PFSK-1 (cell line): Measurements from ENCODE around the gene WASF1.

Experiments
- FOXP2 ChIP-seq: optimal IDR thresholded peaks from 2 replicates; pipeline ENCODE3; 2011; ENCODE audit warnings: borderline replicate concordance, control low read depth, inconsistent platforms; ENCODE audit not compliant: insufficient read depth; ENCODE audit errors: extremely low read length, extremely low read depth
- POLR2AphosphoS5 ChIP-seq: IDR thresholded peaks from 2 replicates; pipeline ENCODE4 v1.6.1; 2012; ENCODE audit warnings: low read depth, mild to moderate bottlenecking, control low read depth, low read length, moderate library complexity
- SIN3A ChIP-seq: IDR thresholded peaks from 2 replicates; pipeline ENCODE4 v1.6.1; 2012; ENCODE audit warnings: mild to moderate bottlenecking, low read length, moderate library complexity, borderline replicate concordance; ENCODE audit not compliant: insufficient read depth
- TAF1 ChIP-seq: IDR thresholded peaks from 2 replicates; pipeline ENCODE4 v1.6.1; 2012; ENCODE audit warnings: low read length, control low read depth, borderline replicate concordance; ENCODE audit not compliant: insufficient read depth
- TF ChIP-seq, protein P1 (sequence below), 2 experiments: IDR thresholded peaks; 2 replicates each; pipeline versions ENCODE4 v1.6.1 to v1.8.0; 2011 to 2012; ENCODE audit warnings: low read depth in 2 of 2, low read length in 2 of 2, control low read depth in 1 of 2, inconsistent platforms in 1 of 2, mild to moderate bottlenecking in 1 of 2, moderate library complexity in 1 of 2; ENCODE audit not compliant: insufficient read depth in 1 of 2

The WASF1 gene

DNA sequence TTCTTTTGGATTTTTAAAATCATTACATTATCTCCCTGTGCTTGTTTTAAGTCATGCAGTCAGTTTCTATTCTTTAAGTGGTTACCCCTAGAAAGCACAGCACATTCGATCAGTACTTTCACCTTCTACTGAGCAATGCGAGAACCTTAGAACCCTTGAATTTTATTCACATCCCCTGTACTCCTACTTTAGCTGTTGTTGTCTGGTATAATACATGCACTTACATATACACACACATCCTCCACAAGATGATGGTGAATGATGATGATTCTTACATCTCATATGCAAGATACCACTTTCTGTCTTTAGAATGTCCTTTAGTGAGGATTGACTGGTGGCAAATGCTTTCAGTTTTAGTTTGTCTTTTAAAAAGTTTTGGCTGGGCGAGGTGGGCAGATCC lies 6.4 kb upstream of the WASF1 start:
- TF ChIP-seq POLR2AphosphoS5 (no peak), TAF1 (no peak), SIN3A (no peak), FOXP2 (no peak)
- TF ChIP-seq, protein P1, sequence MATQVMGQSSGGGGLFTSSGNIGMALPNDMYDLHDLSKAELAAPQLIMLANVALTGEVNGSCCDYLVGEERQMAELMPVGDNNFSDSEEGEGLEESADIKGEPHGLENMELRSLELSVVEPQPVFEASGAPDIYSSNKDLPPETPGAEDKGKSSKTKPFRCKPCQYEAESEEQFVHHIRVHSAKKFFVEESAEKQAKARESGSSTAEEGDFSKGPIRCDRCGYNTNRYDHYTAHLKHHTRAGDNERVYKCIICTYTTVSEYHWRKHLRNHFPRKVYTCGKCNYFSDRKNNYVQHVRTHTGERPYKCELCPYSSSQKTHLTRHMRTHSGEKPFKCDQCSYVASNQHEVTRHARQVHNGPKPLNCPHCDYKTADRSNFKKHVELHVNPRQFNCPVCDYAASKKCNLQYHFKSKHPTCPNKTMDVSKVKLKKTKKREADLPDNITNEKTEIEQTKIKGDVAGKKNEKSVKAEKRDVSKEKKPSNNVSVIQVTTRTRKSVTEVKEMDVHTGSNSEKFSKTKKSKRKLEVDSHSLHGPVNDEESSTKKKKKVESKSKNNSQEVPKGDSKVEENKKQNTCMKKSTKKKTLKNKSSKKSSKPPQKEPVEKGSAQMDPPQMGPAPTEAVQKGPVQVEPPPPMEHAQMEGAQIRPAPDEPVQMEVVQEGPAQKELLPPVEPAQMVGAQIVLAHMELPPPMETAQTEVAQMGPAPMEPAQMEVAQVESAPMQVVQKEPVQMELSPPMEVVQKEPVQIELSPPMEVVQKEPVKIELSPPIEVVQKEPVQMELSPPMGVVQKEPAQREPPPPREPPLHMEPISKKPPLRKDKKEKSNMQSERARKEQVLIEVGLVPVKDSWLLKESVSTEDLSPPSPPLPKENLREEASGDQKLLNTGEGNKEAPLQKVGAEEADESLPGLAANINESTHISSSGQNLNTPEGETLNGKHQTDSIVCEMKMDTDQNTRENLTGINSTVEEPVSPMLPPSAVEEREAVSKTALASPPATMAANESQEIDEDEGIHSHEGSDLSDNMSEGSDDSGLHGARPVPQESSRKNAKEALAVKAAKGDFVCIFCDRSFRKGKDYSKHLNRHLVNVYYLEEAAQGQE (IDR thresholded peaks at IDR 0.05; ENCODE audit: insufficient read depth in 1 of 2, low read depth in 2 of 2, low read length in 2 of 2), result no peak

DNA sequence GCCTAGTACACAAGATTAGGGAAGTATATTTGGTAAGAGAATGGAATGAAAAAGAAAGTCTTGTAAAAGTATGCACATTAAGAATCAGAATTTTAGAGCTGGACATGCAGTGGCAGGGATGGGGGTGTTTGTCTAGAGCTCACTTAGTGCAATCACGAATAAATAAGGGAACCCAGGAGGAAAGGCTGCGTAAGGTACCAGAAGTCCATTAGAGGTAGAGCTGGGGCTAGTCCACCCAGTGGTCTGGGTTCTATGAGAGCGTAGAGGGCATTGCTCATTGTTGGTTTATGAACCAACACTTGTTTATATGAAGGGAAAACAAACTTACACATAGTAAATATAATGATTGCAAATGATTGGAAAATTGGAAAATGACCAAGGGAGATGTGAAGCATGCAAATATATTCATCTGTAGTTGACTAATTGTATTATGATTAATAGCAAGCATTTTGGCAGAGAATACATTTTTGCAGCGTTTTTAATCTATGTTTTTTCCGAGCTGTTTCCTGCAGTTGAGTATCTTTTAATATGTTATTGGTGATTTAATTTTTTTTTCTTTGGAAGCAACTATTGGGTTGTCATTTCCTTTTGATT lies 3.9 kb upstream of the WASF1 start:
- TF ChIP-seq TAF1 (no peak), POLR2AphosphoS5 (no peak), FOXP2 (no peak), SIN3A (no peak)
- TF ChIP-seq, protein P1 (IDR thresholded peaks at IDR 0.05; ENCODE audit: insufficient read depth in 1 of 2, low read depth in 2 of 2, low read length in 2 of 2), result no peak

DNA sequence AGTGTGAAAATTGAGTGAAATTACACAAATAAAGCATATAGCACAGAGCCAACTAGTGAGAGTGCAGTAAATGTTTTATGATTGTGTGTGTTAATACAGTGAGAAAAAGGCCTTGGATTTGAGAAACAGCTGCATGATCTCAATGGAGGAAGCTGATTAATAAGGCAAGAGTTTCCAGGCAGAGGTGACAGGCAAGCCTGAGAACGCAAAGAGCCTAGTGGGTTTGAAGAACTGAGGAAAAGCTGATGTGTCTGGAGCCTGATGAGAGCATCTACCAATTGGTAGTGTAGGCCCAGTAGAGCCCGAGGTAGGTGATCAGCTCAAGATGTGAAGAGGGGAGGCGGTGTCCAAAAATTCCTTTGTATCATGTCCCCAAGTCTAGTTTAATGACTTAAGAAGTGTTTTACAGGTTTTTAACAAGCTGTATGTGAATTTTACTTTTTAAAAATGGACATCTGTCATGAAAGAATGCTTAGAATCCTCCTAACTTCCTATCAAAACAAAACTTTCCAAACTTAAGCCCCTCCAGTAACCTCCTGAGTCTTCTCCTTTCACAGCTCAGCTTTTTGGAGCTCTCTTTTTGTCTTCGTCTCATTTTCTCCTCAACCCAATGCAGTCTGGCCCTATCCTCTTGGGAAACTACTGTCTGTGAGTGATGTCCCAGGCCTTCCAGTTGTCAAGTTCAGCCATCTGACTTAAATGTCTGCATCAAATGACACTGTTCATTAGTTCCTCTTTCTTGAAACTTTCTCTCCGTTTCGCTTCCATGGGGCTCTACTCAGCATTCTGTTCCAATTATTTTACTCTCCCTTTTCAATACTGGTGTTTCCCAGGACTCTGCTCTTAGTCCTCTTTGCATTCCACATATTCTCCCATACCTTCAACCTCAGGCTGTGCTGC lies 1.9 kb upstream of the WASF1 start:
- TF ChIP-seq POLR2AphosphoS5, result no peak
- TF ChIP-seq FOXP2, result no peak
- TF ChIP-seq, protein P1 (IDR thresholded peaks at IDR 0.05; ENCODE audit: insufficient read depth in 1 of 2, low read depth in 2 of 2, low read length in 2 of 2), result no peak
- TF ChIP-seq SIN3A, result no peak
- TF ChIP-seq TAF1, result no peak

DNA sequence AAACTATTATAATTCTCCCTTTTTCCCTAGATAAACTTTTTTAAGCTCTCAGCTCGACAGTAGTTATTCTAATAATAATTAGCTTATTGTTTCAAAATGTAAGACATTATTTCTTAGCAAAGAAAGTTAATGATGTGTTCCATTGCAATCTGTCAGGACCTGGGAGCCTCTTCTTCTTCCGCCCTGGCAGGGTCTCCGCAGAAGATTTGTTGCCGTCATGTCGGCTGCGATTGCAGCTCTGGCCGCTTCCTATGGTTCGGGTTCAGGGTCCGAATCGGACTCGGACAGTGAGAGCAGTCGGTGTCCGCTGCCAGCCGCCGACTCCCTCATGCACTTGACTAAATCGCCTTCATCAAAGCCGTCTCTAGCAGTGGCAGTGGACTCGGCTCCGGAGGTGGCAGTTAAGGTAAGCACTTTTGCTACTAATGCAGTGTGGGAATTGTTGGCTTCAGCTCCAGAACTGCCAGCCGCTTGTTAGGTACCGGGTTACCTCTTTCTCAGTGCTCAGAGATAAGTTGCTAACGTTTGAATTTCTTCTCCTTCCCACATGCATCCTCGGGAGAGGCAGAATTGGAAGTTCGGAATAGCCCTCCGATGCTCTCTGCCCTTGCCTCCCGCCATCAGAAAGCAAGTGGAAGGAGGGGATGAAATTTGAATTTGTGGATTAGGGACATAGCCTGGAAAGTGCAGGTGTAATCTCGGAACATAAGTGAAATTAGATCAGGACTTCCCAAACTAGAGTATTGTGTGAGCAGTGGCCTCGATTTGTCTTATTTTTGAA lies 948 bp upstream of the WASF1 start, which contains the start of gene CDC40:
CDC40 (plus strand) TSS at position 200 of the 781 bp plus-strand sequence; CDS start at position 218, 18 bp downstream.
- TF ChIP-seq TAF1, result peak; percentile 61; the same call in 1 of the 2 replicates
- no peak for TF ChIP-seq FOXP2
- TF ChIP-seq, protein P1 (IDR thresholded peaks at IDR 0.05; ENCODE audit: insufficient read depth in 1 of 2, low read depth in 2 of 2, low read length in 2 of 2), result no peak
- TF ChIP-seq SIN3A, result no peak
- peak; percentile 61; the same call in 1 of the 2 replicates for TF ChIP-seq POLR2AphosphoS5
